NK-92 treated with Interleukin-12 subunit alpha and Interleukin-12 subunit beta, amount 100 ng/mL, for 24 hours (cell line): Measurements from ENCODE around the gene ARPC5.
"Not testable (repeated sequence)": the region's sequence is repeated elsewhere in the genome, so short reads cannot be mapped to it uniquely, and the experiment has no call there.

Experiments used
- DNase-seq: peaks from one replicate; lab custom pipeline; 2025; lab: John Stamatoyannopoulos, UW

ARPC5 gene

GRCh38 chr1:183645531-183645930 lies 9.9 kb upstream of the ARPC5 start:
- DNase-seq, result no peak

DNA sequence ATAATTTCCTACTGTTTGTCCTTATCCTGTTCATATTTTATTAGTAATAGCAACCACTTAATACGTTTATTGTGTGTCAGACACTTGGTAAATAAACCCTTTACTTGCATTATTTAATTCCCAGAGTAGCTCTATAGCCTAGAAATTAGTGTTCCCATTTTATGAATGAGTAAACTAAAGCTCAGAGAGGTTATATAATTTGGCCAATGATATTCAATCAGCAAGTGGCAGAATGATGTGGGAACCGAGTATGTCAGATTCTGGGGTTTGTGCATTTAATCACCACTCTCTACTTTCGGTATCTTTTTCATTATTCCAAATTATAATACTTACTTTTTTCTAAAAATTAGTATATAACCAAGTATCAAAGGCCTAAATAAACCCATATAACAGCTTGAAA lies 6.6 kb upstream of the ARPC5 start:
- DNase-seq, result no peak

GRCh38 chr1:183640193-183640592 lies 4.6 kb upstream of the ARPC5 start:
- no peak for DNase-seq

- no peak for DNase-seq
These were observed 3.2 kb upstream of the ARPC5 start for GRCh38 chr1:183638649-183639387.

DNA sequence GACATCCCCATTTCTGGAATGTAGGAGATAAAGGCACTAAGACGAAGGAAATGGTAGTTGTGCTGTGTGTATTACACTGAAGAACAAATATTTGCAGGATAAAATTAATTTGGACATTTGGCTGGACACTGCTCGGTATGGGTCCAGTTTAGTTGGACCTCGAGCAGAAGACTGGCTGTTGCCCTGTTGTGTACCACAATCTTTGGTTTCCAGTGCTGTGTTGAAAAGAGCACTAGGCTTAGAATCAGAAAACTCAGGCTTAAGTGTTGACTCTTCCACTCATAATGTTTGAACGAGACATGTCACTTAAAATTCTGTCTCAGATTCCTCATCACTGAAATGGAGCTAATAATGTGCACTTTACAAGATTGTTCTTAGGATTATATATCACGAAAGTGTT lies 1.2 kb upstream of the ARPC5 start:
- DNase-seq, result no peak

GRCh38 chr1:183636334-183636682 lies 725 bp upstream of the ARPC5 start:
- no peak for DNase-seq

- DNase-seq, result no peak
These were observed 431 bp downstream of the ARPC5 start for GRCh38 chr1:183635099-183635605.

- no peak for DNase-seq
These were observed 1.0 kb downstream of the ARPC5 start for GRCh38 chr1:183634429-183635065.

DNA sequence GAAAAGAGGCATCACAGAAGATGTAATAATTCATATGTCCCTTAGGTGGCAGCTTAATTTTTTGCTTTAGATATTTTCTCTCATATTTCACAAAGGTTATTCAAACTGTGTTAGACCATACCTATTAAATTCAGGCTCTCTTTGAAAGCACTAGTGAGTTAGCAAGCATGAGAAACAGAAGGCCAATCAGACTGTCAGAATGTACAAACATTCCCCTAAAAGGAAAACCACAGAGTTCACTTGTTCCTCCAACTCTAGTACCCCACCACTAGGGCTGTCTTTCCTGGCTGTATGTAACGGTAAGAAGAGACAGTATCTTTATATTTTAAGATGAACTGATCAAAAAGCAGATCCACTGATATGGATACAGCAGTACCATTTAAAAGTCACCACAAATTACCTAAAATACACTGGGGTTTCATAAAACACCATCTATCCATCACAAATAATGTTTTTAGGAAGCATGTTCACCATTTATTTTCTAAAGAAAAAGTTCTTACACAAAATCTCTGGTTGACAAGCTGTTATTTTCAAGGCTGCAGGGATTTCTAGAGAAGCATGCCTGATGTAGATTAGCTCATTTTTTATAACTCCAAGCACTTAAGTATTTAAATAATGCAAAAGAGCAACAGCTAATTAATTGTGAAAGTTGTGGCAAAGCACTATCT lies 1.8 kb downstream of the ARPC5 start:
- no peak for DNase-seq

DNA sequence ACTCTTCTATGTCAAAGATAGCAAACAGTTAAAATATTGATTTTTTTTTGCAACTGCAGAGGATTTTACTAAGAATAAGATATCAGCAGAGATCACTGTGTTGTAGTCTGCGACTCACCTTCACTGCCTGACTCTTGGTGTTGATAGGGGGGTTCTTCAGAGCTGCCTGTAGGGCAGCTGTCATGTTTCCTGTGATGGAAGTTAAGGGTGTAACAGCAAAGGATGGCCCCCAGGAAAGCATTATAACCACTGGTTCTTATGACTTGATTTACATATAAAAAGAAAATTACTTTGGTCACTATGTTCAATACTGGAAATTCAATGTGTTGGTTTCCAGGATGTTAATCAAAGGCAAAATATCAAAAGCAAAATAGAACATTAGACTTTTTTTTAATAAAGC lies 2.6 kb downstream of the ARPC5 start:
- DNase-seq, result no peak

DNA sequence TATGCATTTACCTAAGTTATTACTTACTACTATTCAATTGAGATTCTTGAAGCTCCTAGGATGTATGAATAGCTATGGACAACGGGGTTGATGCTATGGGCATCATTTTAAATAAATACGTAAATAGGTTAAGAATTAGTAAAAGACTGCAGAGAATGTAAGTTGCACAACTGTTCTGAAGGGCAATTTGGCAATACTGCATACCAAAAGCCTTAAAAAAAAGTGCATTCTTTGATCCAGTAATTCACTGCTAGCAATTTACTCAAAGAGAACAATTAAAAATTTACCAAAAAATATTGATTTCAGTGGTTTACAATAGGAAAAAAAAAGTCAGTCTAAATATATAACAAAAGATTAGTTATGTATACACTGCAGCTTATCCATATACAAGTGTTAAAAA lies 3.5 kb downstream of the ARPC5 start:
- DNase-seq, result no peak

GRCh38 chr1:183630748-183631147 lies 4.8 kb downstream of the ARPC5 start:
- no peak for DNase-seq

GRCh38 chr1:183628537-183628936 lies 7.0 kb downstream of the ARPC5 start:
- no peak for DNase-seq

DNA sequence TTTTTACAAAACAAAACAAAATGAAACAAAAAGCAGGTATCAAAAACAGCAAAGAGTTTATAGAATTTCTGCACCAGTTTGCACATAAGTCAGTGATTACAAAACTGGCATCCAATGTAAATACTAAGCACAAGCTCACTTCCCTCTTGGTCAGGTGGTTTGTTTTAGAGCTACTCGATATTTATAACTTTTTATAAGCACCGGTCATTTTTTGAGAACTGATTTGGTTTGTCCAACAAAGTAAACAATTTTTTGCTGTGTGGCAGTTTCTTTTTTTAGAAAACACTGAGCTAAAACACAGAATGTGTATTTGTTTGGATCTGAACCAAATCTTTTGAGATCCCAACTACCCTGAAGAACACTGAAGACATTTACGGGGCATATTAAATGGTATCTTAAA lies 9.3 kb downstream of the ARPC5 start:
- DNase-seq, result not testable (repeated sequence)

- no peak for DNase-seq
These were observed 12.4 kb downstream of the ARPC5 start for GRCh38 chr1:183622884-183623785.

GRCh38 chr1:183622013-183622412 lies 13.6 kb downstream of the ARPC5 start:
- DNase-seq, result no peak

- DNase-seq, result no peak
These were observed 15.3 kb downstream of the ARPC5 start for GRCh38 chr1:183620311-183620710.

DNA sequence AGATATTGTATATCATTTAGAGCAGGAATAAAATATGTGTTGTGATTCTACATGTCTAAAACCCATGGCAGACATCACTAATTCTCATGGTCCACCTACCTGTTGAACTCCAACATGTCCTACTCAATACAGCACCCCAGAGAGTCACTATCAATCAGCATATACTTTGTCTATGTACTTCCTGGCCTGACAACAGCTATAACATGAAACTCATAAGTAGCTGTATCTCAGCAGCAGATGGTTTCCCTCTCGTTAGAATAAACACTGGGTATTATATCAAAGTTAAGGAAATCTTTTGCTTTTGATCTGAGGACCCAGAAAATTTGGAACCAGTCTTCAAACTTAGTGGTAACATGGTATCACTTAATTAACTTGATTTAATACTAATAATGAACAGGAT lies 15.8 kb downstream of the ARPC5 start:
- no peak for DNase-seq

DNA sequence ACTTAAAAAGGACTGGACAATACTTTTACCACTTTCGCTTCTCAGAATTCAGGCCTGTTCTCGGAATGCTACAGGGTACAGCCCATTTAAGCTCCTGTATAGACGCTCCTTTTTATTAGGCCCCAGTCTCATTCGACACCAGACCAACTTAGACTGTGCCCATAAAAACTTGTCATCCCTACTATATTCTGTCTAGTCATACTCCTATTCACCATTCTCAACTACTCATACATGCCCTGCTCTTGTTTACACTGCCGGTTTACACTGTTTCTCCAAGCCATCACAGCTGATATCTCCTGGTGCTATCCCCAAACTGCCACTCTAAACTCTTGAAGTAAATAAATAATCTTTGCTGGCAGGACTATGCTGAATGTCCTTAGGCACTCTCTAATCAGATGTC lies 17.4 kb downstream of the ARPC5 start:
- not testable (repeated sequence) for DNase-seq

GRCh38 chr1:183612975-183613374 lies 22.6 kb downstream of the ARPC5 start:
- DNase-seq, result not testable (repeated sequence)

GRCh38 chr1:183612407-183612806 lies 23.2 kb downstream of the ARPC5 start:
- DNase-seq, result no peak

GRCh38 chr1:183611021-183611420 lies 24.6 kb downstream of the ARPC5 start:
- DNase-seq, result no peak
